GM23338 (cell line): ENCODE data around the gene ACY1. TPM values are rescaled to one million over a fixed set of nuclear protein-coding genes. Genes with fewer than 3 reads are reported as not detected.

ENCODE experiments used
- ATAC-seq: fragments of 200-7000 bp; cut with Tn5 transposase; 3 replicates; pipeline ENCODE4 v1.9.1; 2020
- DNase-seq: peaks from one replicate; pipeline ENCODE4 v3.0.0-alpha.2; 2015; ENCODE audit warnings: low spot score
- H2AFZ ChIP-seq: fragments of 200-600 bp; sonication (generic); 2 replicates; pipeline ENCODE4 v1.8.0; 2016; ENCODE audit warnings: antibody characterized with exemption, mild to moderate bottlenecking, moderate library complexity
- H3F3A ChIP-seq: fragments of 200-600 bp; sonication (generic); replicated peaks from 2 replicates; pipeline ENCODE4 v1.8.0; 2017; ENCODE audit warnings: antibody characterized with exemption, mixed run types, low read depth
- H3K27ac ChIP-seq: fragments of 200-600 bp; sonication (generic); 2 replicates; pipeline ENCODE4 v1.6.1; 2016; ENCODE audit warnings: low read depth
- H3K27me3 ChIP-seq: fragments of 200-600 bp; sonication (generic); 2 replicates; pipeline ENCODE4 v1.8.0; 2016; ENCODE audit warnings: mild to moderate bottlenecking, mixed run types, moderate library complexity; ENCODE audit not compliant: insufficient read depth
- H3K36me3 ChIP-seq: fragments of 200-600 bp; sonication (generic); 2 replicates; pipeline ENCODE4 v1.8.0; 2016; ENCODE audit warnings: mild to moderate bottlenecking; ENCODE audit not compliant: insufficient read depth
- H3K4me1 ChIP-seq: fragments of 200-600 bp; sonication (generic); 2 replicates; pipeline ENCODE4 v1.8.0; 2016; ENCODE audit warnings: mild to moderate bottlenecking, moderate library complexity; ENCODE audit not compliant: insufficient read depth
- H3K4me2 ChIP-seq: fragments of 200-600 bp; sonication (generic); 2 replicates; pipeline ENCODE4 v1.7.1; 2017; ENCODE audit warnings: mixed run types
- H3K4me3 ChIP-seq: fragments of 200-600 bp; sonication (generic); 2 replicates; pipeline ENCODE4 v1.6.1; 2016; ENCODE audit warnings: mixed run types
- H3K79me2 ChIP-seq: fragments of 200-600 bp; sonication (generic); replicated peaks from 2 replicates; pipeline ENCODE4 v1.8.0; 2017; ENCODE audit warnings: mild to moderate bottlenecking; ENCODE audit not compliant: insufficient read depth
- H3K9me2 ChIP-seq: fragments of 200-600 bp; sonication (generic); 2 replicates; pipeline ENCODE4 v1.8.0; 2017; ENCODE audit not compliant: insufficient read depth
- H4K20me1 ChIP-seq: fragments of 200-600 bp; sonication (generic); replicated peaks from 2 replicates; pipeline ENCODE4 v1.8.0; 2017; ENCODE audit warnings: mild to moderate bottlenecking; ENCODE audit not compliant: insufficient read depth
- H3K27ac Mint-ChIP-seq: 2 replicates; pipeline ENCODE4 v1.8.0; 2020; ENCODE audit warnings: inconsistent platforms, mild to moderate bottlenecking, moderate library complexity, mixed read lengths
- H3K27me3 Mint-ChIP-seq: 3 replicates; pipeline ENCODE4 v1.8.0; 2022; ENCODE audit warnings: low read depth, mild to moderate bottlenecking, moderate library complexity, mixed read lengths, inconsistent platforms; ENCODE audit not compliant: insufficient read depth, poor library complexity
- H3K36me3 Mint-ChIP-seq: 3 replicates; pipeline ENCODE4 v1.8.0; 2021; ENCODE audit warnings: low read depth, mild to moderate bottlenecking, inconsistent platforms, moderate library complexity, mixed read lengths
- H3K4me1 Mint-ChIP-seq: 3 replicates; pipeline ENCODE4 v1.8.0; 2020; ENCODE audit warnings: mild to moderate bottlenecking, inconsistent platforms, mixed read lengths
- H3K4me3 Mint-ChIP-seq: 3 replicates; pipeline ENCODE4 v1.8.0; 2021; ENCODE audit warnings: moderate library complexity, mild to moderate bottlenecking, inconsistent platforms, mixed read lengths
- H3K9me3 Mint-ChIP-seq: 3 replicates; pipeline ENCODE4 v1.8.0; 2020; ENCODE audit warnings: moderate library complexity, mild to moderate bottlenecking, inconsistent platforms, mixed read lengths
- CREB1 ChIP-seq: fragments of 250-450 bp; sonication (Bioruptor Pico); IDR thresholded peaks from 2 replicates; pipeline ENCODE4 v1.5.0; 2020; ENCODE audit warnings: low read depth, mild to moderate bottlenecking, moderate library complexity
- CTCF ChIP-seq, 2 experiments: fragments of 200-600 bp in 1 of 2; sonication (generic) in 1 of 2; conservative IDR thresholded peaks; 2 replicates each; pipeline versions ENCODE4 v1.5.1 to v1.6.1; 2016 to 2017; ENCODE audit warnings: antibody characterized with exemption in 2 of 2, low read depth in 2 of 2, mild to moderate bottlenecking in 2 of 2, moderate library complexity in 1 of 2
- EZH2 ChIP-seq: fragments of 200-600 bp; sonication (generic); IDR thresholded peaks from one replicate; pipeline ENCODE4 v1.8.0; 2017; ENCODE audit warnings: antibody characterized with exemption, mild to moderate bottlenecking, low read depth; ENCODE audit not compliant: unreplicated experiment
- EZH2phosphoT487 ChIP-seq: fragments of 200-600 bp; sonication (generic); IDR thresholded peaks from one replicate; pipeline ENCODE4 v1.8.1; 2018; ENCODE audit warnings: antibody characterized with exemption; ENCODE audit not compliant: unreplicated experiment
- JUNB ChIP-seq: IDR thresholded peaks from one replicate; pipeline ENCODE4 v1.6.1; 2016; ENCODE audit warnings: antibody characterized with exemption; ENCODE audit not compliant: unreplicated experiment
- NANOG ChIP-seq: IDR thresholded peaks from 2 replicates; pipeline ENCODE4 v1.6.1; 2016; ENCODE audit warnings: antibody characterized with exemption, borderline replicate concordance
- POLR2AphosphoS5 ChIP-seq: IDR thresholded peaks from 2 replicates; pipeline ENCODE4 v1.6.1; 2016; ENCODE audit warnings: antibody characterized with exemption, low read depth
- REST ChIP-seq: IDR thresholded peaks from one replicate; pipeline ENCODE4 v1.6.1; 2018; ENCODE audit warnings: antibody characterized with exemption; ENCODE audit not compliant: unreplicated experiment
- STAT1 ChIP-seq: IDR thresholded peaks from one replicate; pipeline ENCODE4 v1.6.1; 2016; ENCODE audit warnings: antibody characterized with exemption; ENCODE audit not compliant: unreplicated experiment
- ZNF114 ChIP-seq: fragments of 250-450 bp; sonication (Bioruptor Pico); IDR thresholded peaks from 2 replicates; pipeline ENCODE4 v1.5.0; 2020; ENCODE audit warnings: mild to moderate bottlenecking, moderate library complexity
- ZNF331 ChIP-seq: fragments of 250-450 bp; sonication (Bioruptor Pico); IDR thresholded peaks from 2 replicates; pipeline ENCODE4 v1.5.0; 2020; ENCODE audit warnings: low read depth, mild to moderate bottlenecking, moderate library complexity
- polyA plus RNA-seq: library from polyadenylated mRNA; unstranded; fragments of >200 nt; fragmentation: Nextera tagmentation; extraction: Ambion mirVana; gene quantifications from 2 replicates; pipeline ENCODE4 v1.2.1, GENCODE V29; 2016
- total RNA-seq: library from RNA; depleted of rRNA; stranded (reverse); fragments of >200 nt; shearing (Covaris generic); gene quantifications from 2 replicates; pipeline ENCODE4 v1.2.3, GENCODE V29; 2014
- TF ChIP-seq, protein P1 (sequence below): IDR thresholded peaks from 2 replicates; pipeline ENCODE4 v1.6.1; 2016; ENCODE audit warnings: antibody characterized with exemption
- TF ChIP-seq, protein P2 (sequence below): fragments of 250-450 bp; sonication (Bioruptor Pico); IDR thresholded peaks from 2 replicates; pipeline ENCODE4 v1.5.0; 2020; ENCODE audit warnings: mild to moderate bottlenecking, moderate library complexity

The ACY1 gene
- total and polyA plus RNA-seq, 2 experiments from 2014 or later, result 38.4 to 62.8 TPM

DNA sequence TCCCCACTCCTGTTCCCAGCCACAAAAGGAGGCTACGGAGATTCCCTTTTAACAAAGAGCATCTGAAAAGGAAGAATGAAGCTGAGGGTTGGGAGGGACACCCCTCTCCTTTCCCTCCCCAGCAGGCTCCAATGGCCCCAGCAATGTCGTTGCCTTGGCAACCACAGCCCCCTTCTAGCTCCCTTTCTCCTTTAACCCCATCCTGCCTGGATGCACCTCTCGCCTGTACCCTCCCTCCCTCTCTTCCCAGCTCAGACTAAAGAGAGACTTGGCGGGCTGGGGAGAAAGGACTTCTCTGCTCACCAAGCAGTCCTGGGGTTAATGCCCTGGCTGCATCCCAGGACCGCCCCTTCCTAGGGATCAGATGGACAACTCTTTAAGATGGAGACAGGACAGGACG lies 19.4 kb downstream of the ACY1 start:
- Mint-ChIP-seq H3K4me3 (no peak overlapping the region; the same call in 1 of the 3 replicates), H3K4me1 (peaks cover 66% of the 10 kb centered on the region), H3K27me3 (peaks cover 24% of the 10 kb centered on the region), H3K36me3 (no peaks in the 10 kb centered on the region), H3K9me3 (no peaks in the 10 kb centered on the region), H3K27ac (no peak overlapping the region)
- ATAC-seq (peak; percentile 1; the same call in 2 of the 3 replicates), DNase-seq (no peak)
- Histone ChIP-seq H2AFZ (no peak overlapping the region), H3K79me2 (no peaks in the 10 kb centered on the region), H3K36me3 (no peaks in the 10 kb centered on the region), H3K4me3 (no peak overlapping the region), H3K27ac (no peak overlapping the region), H3K9me2 (no peaks in the 10 kb centered on the region), H3K27me3 (no peaks in the 10 kb centered on the region), H3K4me2 (no peak overlapping the region), H3F3A (peaks cover 3% of the 10 kb centered on the region; the same call in 1 of the 2 replicates), H4K20me1 (no peaks in the 10 kb centered on the region), H3K4me1 (peaks cover 30% of the 10 kb centered on the region; the same call in 1 of the 2 replicates)
- TF ChIP-seq EZH2phosphoT487, result no peak
- no peak for TF ChIP-seq ZNF331 (CRISPR knock-in tag)
- TF ChIP-seq JUNB, result no peak
- no peak for TF ChIP-seq ZNF114 (CRISPR knock-in tag)
- no peak for TF ChIP-seq POLR2AphosphoS5
- no peak for TF ChIP-seq CREB1 (CRISPR knock-in tag)
- TF ChIP-seq EZH2, result no peak
- TF ChIP-seq STAT1, result no peak
- no peak for TF ChIP-seq REST
- no peak for TF ChIP-seq CTCF (conservative IDR thresholded peaks at IDR 0.05; ENCODE audit: low read depth in 2 of 2)
- TF ChIP-seq NANOG, result no peak
- TF ChIP-seq, protein P1, sequence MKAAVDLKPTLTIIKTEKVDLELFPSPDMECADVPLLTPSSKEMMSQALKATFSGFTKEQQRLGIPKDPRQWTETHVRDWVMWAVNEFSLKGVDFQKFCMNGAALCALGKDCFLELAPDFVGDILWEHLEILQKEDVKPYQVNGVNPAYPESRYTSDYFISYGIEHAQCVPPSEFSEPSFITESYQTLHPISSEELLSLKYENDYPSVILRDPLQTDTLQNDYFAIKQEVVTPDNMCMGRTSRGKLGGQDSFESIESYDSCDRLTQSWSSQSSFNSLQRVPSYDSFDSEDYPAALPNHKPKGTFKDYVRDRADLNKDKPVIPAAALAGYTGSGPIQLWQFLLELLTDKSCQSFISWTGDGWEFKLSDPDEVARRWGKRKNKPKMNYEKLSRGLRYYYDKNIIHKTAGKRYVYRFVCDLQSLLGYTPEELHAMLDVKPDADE, result no peak
- TF ChIP-seq, protein P2, sequence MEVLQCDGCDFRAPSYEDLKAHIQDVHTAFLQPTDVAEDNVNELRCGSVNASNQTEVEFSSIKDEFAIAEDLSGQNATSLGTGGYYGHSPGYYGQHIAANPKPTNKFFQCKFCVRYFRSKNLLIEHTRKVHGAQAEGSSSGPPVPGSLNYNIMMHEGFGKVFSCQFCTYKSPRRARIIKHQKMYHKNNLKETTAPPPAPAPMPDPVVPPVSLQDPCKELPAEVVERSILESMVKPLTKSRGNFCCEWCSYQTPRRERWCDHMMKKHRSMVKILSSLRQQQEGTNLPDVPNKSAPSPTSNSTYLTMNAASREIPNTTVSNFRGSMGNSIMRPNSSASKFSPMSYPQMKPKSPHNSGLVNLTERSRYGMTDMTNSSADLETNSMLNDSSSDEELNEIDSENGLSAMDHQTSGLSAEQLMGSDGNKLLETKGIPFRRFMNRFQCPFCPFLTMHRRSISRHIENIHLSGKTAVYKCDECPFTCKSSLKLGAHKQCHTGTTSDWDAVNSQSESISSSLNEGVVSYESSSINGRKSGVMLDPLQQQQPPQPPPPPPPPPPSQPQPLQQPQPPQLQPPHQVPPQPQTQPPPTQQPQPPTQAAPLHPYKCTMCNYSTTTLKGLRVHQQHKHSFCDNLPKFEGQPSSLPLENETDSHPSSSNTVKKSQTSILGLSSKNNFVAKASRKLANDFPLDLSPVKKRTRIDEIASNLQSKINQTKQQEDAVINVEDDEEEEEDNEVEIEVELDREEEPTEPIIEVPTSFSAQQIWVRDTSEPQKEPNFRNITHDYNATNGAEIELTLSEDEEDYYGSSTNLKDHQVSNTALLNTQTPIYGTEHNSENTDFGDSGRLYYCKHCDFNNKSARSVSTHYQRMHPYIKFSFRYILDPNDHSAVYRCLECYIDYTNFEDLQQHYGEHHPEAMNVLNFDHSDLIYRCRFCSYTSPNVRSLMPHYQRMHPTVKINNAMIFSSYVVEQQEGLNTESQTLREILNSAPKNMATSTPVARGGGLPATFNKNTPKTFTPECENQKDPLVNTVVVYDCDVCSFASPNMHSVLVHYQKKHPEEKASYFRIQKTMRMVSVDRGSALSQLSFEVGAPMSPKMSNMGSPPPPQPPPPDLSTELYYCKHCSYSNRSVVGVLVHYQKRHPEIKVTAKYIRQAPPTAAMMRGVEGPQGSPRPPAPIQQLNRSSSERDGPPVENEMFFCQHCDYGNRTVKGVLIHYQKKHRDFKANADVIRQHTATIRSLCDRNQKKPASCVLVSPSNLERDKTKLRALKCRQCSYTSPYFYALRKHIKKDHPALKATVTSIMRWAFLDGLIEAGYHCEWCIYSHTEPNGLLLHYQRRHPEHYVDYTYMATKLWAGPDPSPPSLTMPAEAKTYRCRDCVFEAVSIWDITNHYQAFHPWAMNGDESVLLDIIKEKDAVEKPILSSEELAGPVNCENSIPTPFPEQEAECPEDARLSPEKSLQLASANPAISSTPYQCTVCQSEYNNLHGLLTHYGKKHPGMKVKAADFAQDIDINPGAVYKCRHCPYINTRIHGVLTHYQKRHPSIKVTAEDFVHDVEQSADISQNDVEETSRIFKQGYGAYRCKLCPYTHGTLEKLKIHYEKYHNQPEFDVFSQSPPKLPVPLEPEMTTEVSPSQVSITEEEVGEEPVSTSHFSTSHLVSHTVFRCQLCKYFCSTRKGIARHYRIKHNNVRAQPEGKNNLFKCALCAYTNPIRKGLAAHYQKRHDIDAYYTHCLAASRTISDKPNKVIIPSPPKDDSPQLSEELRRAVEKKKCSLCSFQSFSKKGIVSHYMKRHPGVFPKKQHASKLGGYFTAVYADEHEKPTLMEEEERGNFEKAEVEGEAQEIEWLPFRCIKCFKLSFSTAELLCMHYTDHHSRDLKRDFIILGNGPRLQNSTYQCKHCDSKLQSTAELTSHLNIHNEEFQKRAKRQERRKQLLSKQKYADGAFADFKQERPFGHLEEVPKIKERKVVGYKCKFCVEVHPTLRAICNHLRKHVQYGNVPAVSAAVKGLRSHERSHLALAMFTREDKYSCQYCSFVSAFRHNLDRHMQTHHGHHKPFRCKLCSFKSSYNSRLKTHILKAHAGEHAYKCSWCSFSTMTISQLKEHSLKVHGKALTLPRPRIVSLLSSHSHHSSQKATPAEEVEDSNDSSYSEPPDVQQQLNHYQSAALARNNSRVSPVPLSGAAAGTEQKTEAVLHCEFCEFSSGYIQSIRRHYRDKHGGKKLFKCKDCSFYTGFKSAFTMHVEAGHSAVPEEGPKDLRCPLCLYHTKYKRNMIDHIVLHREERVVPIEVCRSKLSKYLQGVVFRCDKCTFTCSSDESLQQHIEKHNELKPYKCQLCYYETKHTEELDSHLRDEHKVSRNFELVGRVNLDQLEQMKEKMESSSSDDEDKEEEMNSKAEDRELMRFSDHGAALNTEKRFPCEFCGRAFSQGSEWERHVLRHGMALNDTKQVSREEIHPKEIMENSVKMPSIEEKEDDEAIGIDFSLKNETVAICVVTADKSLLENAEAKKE (CRISPR knock-in tag), result no peak
